ENCODE data around the gene VRK2.
"Not testable (repeated sequence)": the region's sequence is repeated elsewhere in the genome, so short reads cannot be mapped to it uniquely, and the experiment has no call there.

The VRK2 gene

GRCh38 chr2:58055033-58055786 is 8.6 kb downstream of the VRK2 start:
- no peak for DNase-seq

GRCh38 chr2:58056192-58056916 is 9.7 kb downstream of the VRK2 start:
- no peak for DNase-seq

- DNase-seq, result no peak
Observed at GRCh38 chr2:58057707-58058530, 11.3 kb downstream of the VRK2 start.

- DNase-seq, result no peak
Observed at GRCh38 chr2:58063641-58064040, 17.0 kb downstream of the VRK2 start.

GRCh38 chr2:58064086-58064485 is 17.5 kb downstream of the VRK2 start:
- DNase-seq, result no peak

GRCh38 chr2:58065248-58065647 is 18.6 kb downstream of the VRK2 start:
- no peak for DNase-seq

GRCh38 chr2:58067001-58067400 is 20.4 kb downstream of the VRK2 start:
- DNase-seq, result no peak

- no peak for DNase-seq
Observed at GRCh38 chr2:58070765-58071164, 24.2 kb downstream of the VRK2 start.

- no peak for DNase-seq
Observed at GRCh38 chr2:58072102-58072501, 25.5 kb downstream of the VRK2 start.

GRCh38 chr2:58073008-58073407 is 26.4 kb downstream of the VRK2 start:
- no peak for DNase-seq

GRCh38 chr2:58073751-58074150 is 27.1 kb downstream of the VRK2 start:
- no peak for DNase-seq

- DNase-seq, result no peak
Observed at GRCh38 chr2:58081000-58081399, 34.4 kb downstream of the VRK2 start.

GRCh38 chr2:58089081-58089480 is 42.5 kb downstream of the VRK2 start:
- DNase-seq, result no peak

- DNase-seq, result not testable (repeated sequence)
Observed at GRCh38 chr2:58092772-58093171, 46.2 kb downstream of the VRK2 start.

- no peak for DNase-seq
Observed at GRCh38 chr2:58097025-58097424, 50.4 kb downstream of the VRK2 start.

GRCh38 chr2:58098254-58099095 is 51.9 kb downstream of the VRK2 start:
- DNase-seq, result no peak

GRCh38 chr2:58099096-58099769 is 52.6 kb downstream of the VRK2 start:
- no peak for DNase-seq

GRCh38 chr2:58101500-58101899 is 54.9 kb downstream of the VRK2 start:
- DNase-seq, result no peak

- no peak for DNase-seq
Observed at GRCh38 chr2:58106896-58107295, 60.3 kb downstream of the VRK2 start.

- DNase-seq, result no peak
Observed at GRCh38 chr2:58107803-58108710, 61.5 kb downstream of the VRK2 start.

GRCh38 chr2:58109481-58109880 is 62.9 kb downstream of the VRK2 start:
- no peak for DNase-seq
